GM12874 (cell line): ENCODE data around the gene HECW1.

Source experiments
- CTCF ChIP-seq: IDR thresholded peaks from 2 replicates; pipeline ENCODE4 v1.5.1; 2011; ENCODE audit warnings: low read depth, mild to moderate bottlenecking, control low read depth, low read length, moderate library complexity; ENCODE audit not compliant: insufficient read depth

HECW1 gene

GRCh38 chr7:43392638-43393330, 280.3 kb downstream of the HECW1 start:
- no peak for TF ChIP-seq CTCF

- TF ChIP-seq CTCF = no peak
Measured at GRCh38 chr7:43394441-43395130, 282.1 kb downstream of the HECW1 start.

- no peak for TF ChIP-seq CTCF
Measured at GRCh38 chr7:43395351-43395750, 282.9 kb downstream of the HECW1 start.

GRCh38 chr7:43396187-43396740, 283.8 kb downstream of the HECW1 start:
- no peak for TF ChIP-seq CTCF

- no peak for TF ChIP-seq CTCF
Measured at GRCh38 chr7:43398831-43399230, 286.4 kb downstream of the HECW1 start.

GRCh38 chr7:43405948-43406347, 293.5 kb downstream of the HECW1 start:
- no peak for TF ChIP-seq CTCF

GRCh38 chr7:43406961-43407360, 294.5 kb downstream of the HECW1 start:
- no peak for TF ChIP-seq CTCF
